Measurements from ENCODE around the gene SBK3. TPM values are rescaled to one million over a fixed set of nuclear protein-coding genes. Genes with fewer than 3 reads are reported as not detected.

Gene SBK3
- total RNA-seq, 4 donors from 2014 or later, result 0.22 to 1.0 TPM; not detected in 2

DNA sequence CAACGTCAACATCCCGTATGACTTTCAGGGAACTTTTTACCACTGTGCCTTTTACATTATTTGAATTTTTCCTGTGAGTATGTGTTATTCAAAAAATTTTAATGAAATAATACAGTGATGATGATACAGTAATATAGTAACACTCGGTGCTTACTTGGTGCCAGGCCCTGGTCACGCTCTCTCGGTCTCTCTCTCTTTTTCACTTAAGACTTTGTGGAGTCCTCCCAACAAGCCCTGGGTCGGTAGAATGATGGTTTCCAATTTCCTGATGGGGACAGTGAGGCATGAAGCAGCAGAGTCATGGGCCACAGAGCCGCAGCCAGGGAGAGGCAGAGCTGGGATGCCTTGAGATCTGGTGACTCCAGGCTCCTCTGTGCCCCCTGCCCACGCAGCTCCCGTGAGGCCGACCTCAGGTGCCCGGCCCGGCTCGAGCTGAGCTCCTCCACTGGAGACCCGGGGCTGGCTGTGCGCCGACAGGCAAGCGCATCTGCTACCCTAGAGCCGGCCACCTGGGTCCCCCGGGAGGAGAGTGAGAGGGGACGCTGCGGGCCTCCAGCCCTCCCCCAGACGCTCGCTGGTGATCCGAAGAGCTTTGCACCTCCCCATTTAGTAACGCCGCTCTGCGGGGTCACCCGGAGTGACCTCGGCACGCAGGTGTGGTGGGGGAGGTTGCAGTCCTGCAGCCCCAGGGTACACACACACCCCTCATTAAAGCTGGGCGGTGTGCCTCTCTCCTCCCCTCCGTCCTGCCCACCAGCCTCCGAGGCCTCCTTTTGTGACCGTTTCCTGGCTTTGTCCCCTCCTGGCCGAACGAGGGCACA, 4.4 kb upstream of the SBK3 start:
- Histone ChIP-seq H3K36me3 (no peaks in the 10 kb centered on the region), H3K27me3 (peaks cover 0 to 72% (median 0%) of the 10 kb centered on the region in 4 donors), H3K4me1 (peaks cover 0 to 36% (median 17%) of the 10 kb centered on the region in 3 donors), H3K4me3 (peak overlapping the region in 3 of 4 donors; percentile 2 to 46 (median 26)), H3K9me3 (no peaks in the 10 kb centered on the region), H3K27ac (peak overlapping the region; percentile 19 to 75 (median 56))
- TF ChIP-seq CTCF (IDR thresholded peaks at IDR 0.05), result no peak
- intact Hi-C loops (cut with DNase I), result no loop called here
- 15 to 27% methylated on average over 11 to 18 of the region's 36 CpGs for whole genome bisulfite sequencing, 2 donors
- no peak for DNase-seq

DNA sequence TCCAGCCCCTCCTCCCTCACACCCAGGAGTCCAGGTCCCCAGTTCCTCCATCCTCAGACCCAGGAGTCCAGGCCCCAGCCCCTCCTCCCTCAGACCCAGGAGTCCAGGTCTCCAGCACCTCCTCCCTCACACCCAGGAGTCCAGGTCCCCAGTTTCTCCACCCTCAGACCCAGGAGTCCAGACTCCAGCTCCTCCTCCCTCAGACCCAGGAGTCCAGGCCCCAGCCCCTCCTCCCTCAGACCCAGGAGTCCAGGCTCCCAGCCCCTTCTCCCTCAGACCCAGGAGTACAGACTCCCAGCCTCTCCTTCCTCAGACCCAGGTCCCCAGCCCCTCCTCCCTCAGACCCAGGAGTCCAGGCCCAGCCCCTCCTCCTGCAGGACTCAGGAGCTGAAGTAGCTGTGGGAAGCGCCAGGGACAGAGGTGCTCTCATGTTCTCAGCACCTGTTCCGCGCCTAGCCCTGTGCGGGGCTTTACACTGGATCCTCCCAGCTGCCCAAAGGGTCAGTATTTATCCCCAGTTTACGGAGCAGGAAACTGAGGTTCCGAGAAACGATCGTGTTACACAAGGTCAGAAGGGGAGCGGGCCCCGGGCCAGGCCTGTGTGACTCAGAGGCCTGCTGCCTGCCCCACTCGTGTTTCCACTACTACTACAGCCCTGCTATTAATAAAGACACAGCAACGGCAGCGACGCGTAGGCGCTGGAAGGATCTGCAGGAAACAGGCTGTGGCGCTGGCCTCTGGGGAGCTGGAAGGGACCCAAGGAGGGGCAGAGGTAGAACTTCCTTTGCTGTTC, 1.7 kb upstream of the SBK3 start:
- WGBS, 2 donors, result 24 to 50% methylated on average over 1 to 8 of the region's 17 CpGs
- no peak overlapping the region for H3K4me3 ChIP-seq
- no peaks in the 10 kb centered on the region for H3K36me3 ChIP-seq
- peaks cover 0 to 36% (median 17%) of the 10 kb centered on the region in 3 donors for H3K4me1 ChIP-seq
- intact Hi-C loops (cut with DNase I), result no loop called here
- no peak for DNase-seq
- peaks cover 0 to 60% (median 0%) of the 10 kb centered on the region in 4 donors for H3K27me3 ChIP-seq
- TF ChIP-seq CTCF (IDR thresholded peaks at IDR 0.05) (no peak), POLR2A (IDR thresholded peaks at IDR 0.05) (no peak)
- peak overlapping the region; percentile 47 to 80 (median 79) for H3K27ac ChIP-seq
- no peaks in the 10 kb centered on the region for H3K9me3 ChIP-seq

DNA sequence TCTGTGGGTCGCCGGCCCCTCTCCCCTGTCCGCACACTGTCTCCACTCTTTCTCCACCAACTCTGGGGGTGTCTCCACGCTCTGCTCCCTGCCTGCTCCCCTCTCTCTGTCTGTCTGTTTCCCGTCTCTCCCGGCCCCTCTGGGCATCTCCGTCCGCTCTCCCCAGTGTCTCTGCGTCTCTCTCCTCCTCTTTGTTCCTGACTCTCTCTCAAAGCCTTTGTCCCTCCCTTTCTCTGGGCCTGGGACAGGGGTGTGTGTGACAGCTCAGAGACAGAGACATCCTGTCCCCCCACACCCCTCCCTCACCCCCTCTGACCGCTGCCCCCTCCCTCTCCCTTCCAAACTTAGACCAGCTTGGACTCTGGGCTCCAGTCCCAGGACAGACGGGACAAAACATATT, 668 bp upstream of the SBK3 start:
- H3K4me1 ChIP-seq, result peaks cover 0 to 36% (median 17%) of the 10 kb centered on the region in 3 donors
- no peaks in the 10 kb centered on the region for H3K9me3 ChIP-seq
- 62 to 64% methylated on average over 9 to 10 of the region's 11 CpGs for WGBS, 2 donors
- intact Hi-C loops (cut with DNase I), result no loop called here
- peak overlapping the region in 3 of 4 donors; percentile 78 to 80 (median 80) for H3K27ac ChIP-seq
- DNase-seq, result no peak
- H3K4me3 ChIP-seq, result no peak overlapping the region
- no peaks in the 10 kb centered on the region for H3K36me3 ChIP-seq
- TF ChIP-seq CTCF (IDR thresholded peaks at IDR 0.05) (no peak), POLR2A (IDR thresholded peaks at IDR 0.05) (no peak)
- H3K27me3 ChIP-seq, result peaks cover 0 to 58% (median 0%) of the 10 kb centered on the region in 4 donors

GRCh38 chr19:55544776-55545439, 435 bp downstream of the SBK3 start:
- intact Hi-C loops (cut with DNase I), result no loop called here
- H3K4me1 ChIP-seq, result peaks cover 0 to 32% (median 17%) of the 10 kb centered on the region in 3 donors
- H3K27me3 ChIP-seq, result peaks cover 0 to 53% (median 0%) of the 10 kb centered on the region in 4 donors
- TF ChIP-seq CTCF (IDR thresholded peaks at IDR 0.05), result no peak
- TF ChIP-seq POLR2A (IDR thresholded peaks at IDR 0.05), result no peak
- H3K27ac ChIP-seq, result no peak overlapping the region
- H3K4me3 ChIP-seq, result no peak overlapping the region
- H3K36me3 ChIP-seq, result no peaks in the 10 kb centered on the region
- DNase-seq, result no peak
- WGBS, 2 donors, result 50 to 64% methylated on average over 5 to 9 of the region's 23 CpGs
- no peaks in the 10 kb centered on the region for H3K9me3 ChIP-seq

All from esophagus squamous epithelium (tissue), 5 donors.